Panc1 (cell line): Measurements from ENCODE around the gene FN3K. TPM values are rescaled to one million over a fixed set of nuclear protein-coding genes. Genes with fewer than 3 reads are reported as not detected.

Experiments
- ATAC-seq: fragments of 200-7000 bp; cut with Tn5 transposase; 2 replicates; pipeline ENCODE4 v1.9.1; 2020; ENCODE audit warnings: mild to moderate bottlenecking, moderate library complexity
- BruUV-seq: library from RNA; stranded (reverse); fragments of 400-500 nt; replicated peaks from 2 replicates; lab custom pipeline; 2021; lab: Mats Ljungman, UMichigan
- CTCF ChIA-PET: fragments of 300-600 bp; sonication (Branson Sonifier 250); formaldehyde crosslinking; loops from one replicate; lab custom pipeline; 2022; ENCODE audit warnings: antibody characterized with exemption; lab: Charles Lee
- POLR2A ChIA-PET: fragments of 300-600 bp; sonication (Branson Sonifier 250); formaldehyde crosslinking; loops from one replicate; lab custom pipeline; 2022; ENCODE audit warnings: antibody characterized with exemption; lab: Charles Lee
- DNase-seq: peaks from one replicate; pipeline ENCODE4 v3.0.0-alpha.2; 2010; ENCODE audit warnings: low read depth, low spot score
- H3K27ac ChIP-seq: 2 replicates; pipeline ENCODE4 v1.5.1; 2011; ENCODE audit warnings: mild to moderate bottlenecking, low read length, inconsistent platforms
- H3K27me3 ChIP-seq: fragments of 200-500 bp; sonication (Bioruptor generic); 2 replicates; pipeline ENCODE4 v1.6.0; 2014; ENCODE audit warnings: low read length, inconsistent platforms; ENCODE audit not compliant: control insufficient read depth, insufficient read depth
- H3K36me3 ChIP-seq: fragments of 200-500 bp; sonication (Bioruptor generic); 2 replicates; pipeline ENCODE4 v1.5.1; 2014; ENCODE audit warnings: inconsistent platforms, mild to moderate bottlenecking, low read length, moderate library complexity; ENCODE audit not compliant: control insufficient read depth, insufficient read depth
- H3K4me1 ChIP-seq: 2 replicates; pipeline ENCODE4 v1.5.1; 2011; ENCODE audit warnings: inconsistent platforms, mild to moderate bottlenecking, low read length, moderate library complexity; ENCODE audit not compliant: control insufficient read depth, insufficient read depth
- H3K4me3 ChIP-seq, 2 experiments: 2 replicates each; pipeline ENCODE4 v1.5.1; 2011 to 2012; ENCODE audit warnings: low read depth in 2 of 2, low read length in 2 of 2, mild to moderate bottlenecking in 2 of 2, inconsistent platforms in 1 of 2, moderate library complexity in 1 of 2
- H3K9me3 ChIP-seq: fragments of 200-500 bp; sonication (Bioruptor generic); 2 replicates; pipeline ENCODE4 v1.5.1; 2014; ENCODE audit warnings: low read depth, mild to moderate bottlenecking, inconsistent platforms, low read length, moderate library complexity; ENCODE audit not compliant: control insufficient read depth, insufficient read depth
- CTCF ChIP-seq: fragments of 450-650 bp; IDR thresholded peaks from 2 replicates; pipeline ENCODE4 v1.5.1; 2017; ENCODE audit warnings: mild to moderate bottlenecking
- POLR2AphosphoS5 ChIP-seq: IDR thresholded peaks from 2 replicates; pipeline ENCODE4 v1.6.1; 2012; ENCODE audit warnings: mild to moderate bottlenecking, low read depth, low read length, moderate library complexity
- REST ChIP-seq, 2 experiments: IDR thresholded peaks; 2 replicates each; pipeline ENCODE4 v1.6.1; 2011 to 2012; ENCODE audit warnings: low read depth in 2 of 2, control low read depth in 1 of 2, low read length in 1 of 2, mild to moderate bottlenecking in 1 of 2, moderate library complexity in 1 of 2; ENCODE audit not compliant: insufficient read depth in 1 of 2
- SIN3A ChIP-seq: IDR thresholded peaks from 2 replicates; pipeline ENCODE4 v1.6.1; 2012; ENCODE audit warnings: low read depth, mild to moderate bottlenecking, low read length, moderate library complexity, borderline replicate concordance; ENCODE audit not compliant: insufficient read depth
- TCF7L2 ChIP-seq: IDR thresholded peaks from 2 replicates; pipeline ENCODE4 v1.6.1; 2011; ENCODE audit warnings: mild to moderate bottlenecking, low read depth, low read length, inconsistent platforms
- in situ Hi-C: cut with HindIII; loops from 2 replicates; pipeline ENCODE4 v1.10.0; 2016; ENCODE audit warnings: low sequenced_read_pairs, low pct_unique_long_range_greater_than_20kb
- intact Hi-C: fragments of 100-400 bp; cut with micrococcal nuclease; formaldehyde crosslinking; loops from one replicate; pipeline ENCODE4 v1.10.0; 2022; ENCODE audit not compliant: unreplicated experiment
- total RNA-seq: library from RNA; stranded (reverse); gene quantifications from one replicate; pipeline ENCODE4 v1.2.1, GENCODE V29; 2021; ENCODE audit not compliant: unreplicated experiment

FN3K gene
- total RNA-seq, 1 experiment from 2014 or later, result 34.8 TPM

GRCh38 chr17:82732118-82732743 lies 3.2 kb upstream of the FN3K start:
- ChIA-PET CTCF (no interaction called here), POLR2A (no interaction called here)
- H3K36me3 ChIP-seq, result no peaks in the 10 kb centered on the region
- intact Hi-C loops, result no loop called here
- no peaks in the 10 kb centered on the region; the same call in 1 of the 2 replicates for H3K9me3 ChIP-seq
- DNase-seq (no peak), ATAC-seq (no peak)
- TF ChIP-seq REST (IDR thresholded peaks at IDR 0.05; ENCODE audit: insufficient read depth in 1 of 2, low read depth in 2 of 2, low read length in 1 of 2), result no peak
- TF ChIP-seq TCF7L2, result no peak
- TF ChIP-seq POLR2AphosphoS5, result no peak
- no peak for TF ChIP-seq SIN3A
- TF ChIP-seq CTCF, result no peak
- BruUV-seq, result no TSS peak
- no peak overlapping the region for H3K27ac ChIP-seq
- in situ Hi-C loops, result no loop called here
- no peaks in the 10 kb centered on the region for H3K4me1 ChIP-seq
- H3K4me3 ChIP-seq, result no peak overlapping the region
- H3K27me3 ChIP-seq, result no peaks in the 10 kb centered on the region

DNA sequence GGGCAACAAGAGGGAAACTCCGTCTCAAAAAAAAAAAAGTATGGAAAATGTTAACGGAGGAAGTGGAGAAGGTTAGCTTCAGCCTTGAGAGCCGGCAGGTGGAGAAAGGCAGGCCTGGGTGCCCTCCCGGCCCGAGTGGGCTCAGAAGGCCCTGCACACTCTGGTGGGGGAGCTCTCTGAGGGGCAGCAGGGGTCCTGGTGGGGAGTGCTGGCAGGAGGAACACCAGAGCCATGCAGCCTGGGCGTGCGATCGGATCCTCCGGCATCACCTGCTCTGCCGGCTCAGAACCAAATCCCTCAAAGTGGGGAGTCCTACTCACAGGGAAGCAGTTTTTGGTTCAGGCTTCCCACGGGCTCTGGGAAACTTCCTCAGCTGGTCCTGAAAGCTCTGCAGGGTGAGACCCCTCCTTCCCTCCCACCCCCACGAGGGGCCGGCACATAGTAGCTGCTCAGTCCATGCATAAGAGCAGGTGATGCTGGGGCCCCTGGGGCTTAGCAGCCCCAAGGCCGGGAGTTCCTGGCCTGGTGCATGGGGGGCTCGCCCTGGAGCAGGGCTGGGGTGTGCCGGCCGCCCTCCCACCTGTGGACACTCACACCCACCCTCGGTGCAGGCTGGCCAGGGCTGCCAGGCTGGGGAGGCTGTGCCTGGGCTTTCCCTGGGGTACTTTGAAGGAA lies 1.2 kb downstream of the FN3K start:
- ChIA-PET POLR2A (no interaction called here), CTCF (no interaction called here)
- ATAC-seq (no peak), DNase-seq (no peak)
- Histone ChIP-seq H3K4me1 (no peaks in the 10 kb centered on the region), H3K27me3 (no peaks in the 10 kb centered on the region), H3K27ac (peak overlapping the region; percentile 14; the same call in 1 of the 2 replicates), H3K36me3 (no peaks in the 10 kb centered on the region), H3K4me3 (peak overlapping the region; percentile 56 to 70), H3K9me3 (peaks cover 9% of the 10 kb centered on the region; the same call in 1 of the 2 replicates)
- BruUV-seq, result TSS peak; percentile 72
- no peak for TF ChIP-seq POLR2AphosphoS5
- TF ChIP-seq REST (IDR thresholded peaks at IDR 0.05; ENCODE audit: insufficient read depth in 1 of 2, low read depth in 2 of 2, low read length in 1 of 2), result no peak
- no peak for TF ChIP-seq SIN3A
- no peak for TF ChIP-seq CTCF
- TF ChIP-seq TCF7L2, result no peak
- in situ Hi-C loops, result no loop called here
- intact Hi-C loops, result no loop called here
